Eye (tissue), 1 donor: ENCODE results near the gene NOL4L.

Experiments
- DNase-seq: peaks from one replicate; pipeline ENCODE4 v3.0.0-alpha.2; 2015

NOL4L gene

GRCh38 chr20:32574296-32575226 is 10.6 kb downstream of the NOL4L start:
- DNase-seq: peak; percentile 37

GRCh38 chr20:32573167-32573851 is 11.8 kb downstream of the NOL4L start:
- no peak for DNase-seq

- no peak for DNase-seq
Observed at GRCh38 chr20:32572271-32572968, 12.7 kb downstream of the NOL4L start.

GRCh38 chr20:32571566-32571965 is 13.6 kb downstream of the NOL4L start:
- no peak for DNase-seq

GRCh38 chr20:32570401-32571190 is 14.5 kb downstream of the NOL4L start:
- DNase-seq: no peak

GRCh38 chr20:32569380-32570305 is 15.5 kb downstream of the NOL4L start:
- DNase-seq: peak; percentile 71

- no peak for DNase-seq
Observed at GRCh38 chr20:32569018-32569379, 16.1 kb downstream of the NOL4L start.

- DNase-seq: no peak
Observed at GRCh38 chr20:32567384-32568178, 17.6 kb downstream of the NOL4L start.

- DNase-seq: no peak
Observed at GRCh38 chr20:32566379-32567374, 18.5 kb downstream of the NOL4L start.

- no peak for DNase-seq
Observed at GRCh38 chr20:32565735-32566032, 19.4 kb downstream of the NOL4L start.

GRCh38 chr20:32564921-32565734 is 20.0 kb downstream of the NOL4L start:
- no peak for DNase-seq

- DNase-seq: no peak
Observed at GRCh38 chr20:32564440-32564839, 20.7 kb downstream of the NOL4L start.

GRCh38 chr20:32563311-32564272 is 21.5 kb downstream of the NOL4L start:
- peak; percentile 52 for DNase-seq

GRCh38 chr20:32562495-32562911 is 22.6 kb downstream of the NOL4L start:
- peak; percentile 35 for DNase-seq

- DNase-seq: peak; percentile 71
Observed at GRCh38 chr20:32560989-32561830, 23.9 kb downstream of the NOL4L start.

- DNase-seq: no peak
Observed at GRCh38 chr20:32560482-32560988, 24.6 kb downstream of the NOL4L start.
